ES-I3 (cell line): Measurements from ENCODE around the gene TIPIN.
A peak's percentile ranks its signal among the peaks of the same experiment; 100 is the strongest.
"Not testable (repeated sequence)": the region's sequence is repeated elsewhere in the genome, so short reads cannot be mapped to it uniquely, and the experiment has no call there.

Experiments
- H3K36me3 ChIP-seq: 2 replicates; pipeline ENCODE4 v1.6.1; 2013; ENCODE audit warnings: mild to moderate bottlenecking, low read length, control low read depth, moderate library complexity; ENCODE audit not compliant: insufficient read depth
- H3K4me1 ChIP-seq: 2 replicates; pipeline ENCODE4 v1.6.1; 2013; ENCODE audit warnings: mild to moderate bottlenecking, control low read depth, low read length; ENCODE audit not compliant: insufficient read depth
- H3K9ac ChIP-seq: 2 replicates; pipeline ENCODE4 v1.6.1; 2013; ENCODE audit warnings: low read depth, mild to moderate bottlenecking, low read length, moderate library complexity
- H3K9me3 ChIP-seq: 2 replicates; pipeline ENCODE4 v1.6.1; 2013; ENCODE audit warnings: mild to moderate bottlenecking, low read length, moderate library complexity; ENCODE audit not compliant: control insufficient read depth, insufficient read depth

TIPIN gene, protein sequence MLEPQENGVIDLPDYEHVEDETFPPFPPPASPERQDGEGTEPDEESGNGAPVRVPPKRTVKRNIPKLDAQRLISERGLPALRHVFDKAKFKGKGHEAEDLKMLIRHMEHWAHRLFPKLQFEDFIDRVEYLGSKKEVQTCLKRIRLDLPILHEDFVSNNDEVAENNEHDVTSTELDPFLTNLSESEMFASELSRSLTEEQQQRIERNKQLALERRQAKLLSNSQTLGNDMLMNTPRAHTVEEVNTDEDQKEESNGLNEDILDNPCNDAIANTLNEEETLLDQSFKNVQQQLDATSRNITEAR

DNA sequence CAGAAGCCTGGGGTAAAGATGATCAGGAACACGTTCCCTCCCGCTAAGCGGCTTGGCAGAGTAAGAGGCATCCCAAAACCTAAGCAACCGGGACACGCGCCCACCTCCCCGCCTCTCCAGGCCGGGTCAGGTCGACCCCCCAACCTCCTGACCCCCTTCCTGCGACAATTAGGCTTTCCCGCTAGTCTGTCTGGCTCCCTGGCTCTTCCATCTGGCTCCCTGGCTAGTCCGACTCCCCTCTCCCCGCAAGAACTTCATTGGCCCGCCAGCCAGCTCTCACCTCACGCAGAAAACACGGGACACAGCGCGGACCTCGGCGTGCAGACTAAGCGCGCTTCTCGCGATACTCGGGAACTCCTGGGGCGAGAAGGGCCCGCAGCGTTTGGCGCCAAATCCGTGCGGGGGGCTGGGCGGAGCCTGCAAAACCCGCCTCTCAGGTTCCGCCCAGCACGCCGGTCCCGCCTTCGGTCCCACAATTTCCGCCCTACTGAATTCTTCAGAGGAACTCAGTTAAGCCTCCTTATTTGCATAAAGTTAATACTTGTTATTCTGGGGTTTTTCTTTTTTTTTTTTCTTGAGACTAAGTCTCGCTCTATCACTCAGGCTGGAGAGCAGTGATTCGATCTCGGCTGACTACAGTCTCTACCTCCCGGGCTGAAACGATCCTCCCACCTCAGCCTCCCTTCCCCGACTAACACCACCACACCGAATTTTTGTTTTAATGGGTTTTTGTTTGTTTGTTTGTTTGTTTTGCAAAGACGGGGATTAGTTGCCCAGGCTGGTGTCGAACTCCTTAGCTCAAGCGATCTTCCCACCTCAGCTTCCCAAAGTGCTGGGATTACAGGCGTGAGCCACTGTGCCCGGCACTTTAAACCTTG is at the start of gene TIPIN:
TSS of gene TIPIN (minus strand) at position 327 of the 878 bp plus-strand sequence. CDS start 3,738 bp downstream, outside the sequence.
- peak within 1 kb of the TSS; percentile 86 for H3K9ac ChIP-seq
- H3K9me3 ChIP-seq = no peaks in the 10 kb centered on the region
- no peaks in the 10 kb centered on the region for H3K36me3 ChIP-seq
- no peaks in the 10 kb centered on the region for H3K4me1 ChIP-seq

DNA sequence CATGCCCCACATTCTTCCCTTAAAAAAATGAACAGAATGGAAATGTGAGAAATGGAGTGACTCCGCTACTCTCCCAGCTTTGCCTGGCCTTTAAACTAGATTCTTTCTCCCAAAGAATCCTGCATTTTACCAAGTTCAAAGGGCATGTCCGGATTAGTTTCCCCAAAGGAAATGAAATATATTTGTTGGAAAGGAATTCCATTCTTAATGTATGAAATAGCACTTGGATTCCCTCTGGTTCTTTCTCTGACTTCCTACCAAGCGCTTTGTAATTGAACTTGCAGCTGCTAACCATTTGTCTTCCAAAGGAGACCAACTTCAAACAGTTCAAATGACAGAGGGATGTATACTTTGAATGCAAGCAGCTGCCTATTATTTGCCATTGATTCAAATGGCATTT is 49.1 kb upstream of the TIPIN start:
- peaks cover 50% of the 10 kb centered on the region for H3K4me1 ChIP-seq
- no peaks in the 10 kb centered on the region for H3K36me3 ChIP-seq
- H3K9ac ChIP-seq = no peak overlapping the region
- no peaks in the 10 kb centered on the region for H3K9me3 ChIP-seq

DNA sequence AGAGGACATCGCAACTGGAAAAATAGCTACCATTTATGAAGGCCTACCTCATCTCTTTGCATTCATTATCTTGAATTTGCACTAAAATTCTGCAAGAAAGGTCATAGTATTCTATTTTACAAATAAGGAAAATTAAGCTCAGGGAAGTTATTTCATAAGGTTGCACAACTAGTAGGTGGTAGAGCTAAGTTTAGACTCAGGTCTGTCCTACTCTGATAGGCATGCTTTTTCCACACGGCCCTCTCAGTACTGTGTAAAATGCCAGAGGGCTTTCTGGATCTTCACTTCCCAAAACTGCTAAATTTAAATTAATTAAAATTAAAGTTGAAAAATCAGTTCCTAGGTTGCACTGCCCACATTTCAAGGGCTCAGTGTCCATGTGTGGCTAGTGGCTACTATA is 48.5 kb upstream of the TIPIN start:
- H3K9me3 ChIP-seq = no peaks in the 10 kb centered on the region
- peaks cover 44% of the 10 kb centered on the region for H3K4me1 ChIP-seq

DNA sequence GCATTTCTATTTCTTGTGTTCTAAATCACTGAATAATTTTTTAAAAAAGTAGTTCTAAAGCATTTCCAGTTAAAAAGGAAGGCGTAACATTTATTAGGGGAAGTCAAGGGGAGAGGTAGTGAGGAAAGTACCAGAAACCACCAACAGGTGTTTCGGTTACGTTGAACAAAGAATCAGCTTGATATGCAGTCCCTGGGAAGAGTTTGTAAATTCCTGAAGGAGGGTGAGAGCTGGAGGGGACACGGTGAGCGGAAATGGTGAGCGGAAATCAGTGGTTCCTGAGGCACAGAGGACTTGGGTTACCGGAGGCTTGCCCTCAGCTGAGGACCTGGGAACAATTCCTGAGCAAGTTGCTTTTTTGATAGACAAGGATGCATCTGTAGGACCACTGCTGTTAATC is 48.0 kb upstream of the TIPIN start:
- Histone ChIP-seq H3K4me1 (peaks cover 40% of the 10 kb centered on the region), H3K9ac (peak overlapping the region; percentile 17; the same call in 1 of the 2 replicates), H3K9me3 (no peaks in the 10 kb centered on the region), H3K36me3 (no peaks in the 10 kb centered on the region)

More for the DNA sequence above, 48.5 kb upstream of the TIPIN start:
- no peak overlapping the region for H3K9ac ChIP-seq
- no peaks in the 10 kb centered on the region for H3K36me3 ChIP-seq

DNA sequence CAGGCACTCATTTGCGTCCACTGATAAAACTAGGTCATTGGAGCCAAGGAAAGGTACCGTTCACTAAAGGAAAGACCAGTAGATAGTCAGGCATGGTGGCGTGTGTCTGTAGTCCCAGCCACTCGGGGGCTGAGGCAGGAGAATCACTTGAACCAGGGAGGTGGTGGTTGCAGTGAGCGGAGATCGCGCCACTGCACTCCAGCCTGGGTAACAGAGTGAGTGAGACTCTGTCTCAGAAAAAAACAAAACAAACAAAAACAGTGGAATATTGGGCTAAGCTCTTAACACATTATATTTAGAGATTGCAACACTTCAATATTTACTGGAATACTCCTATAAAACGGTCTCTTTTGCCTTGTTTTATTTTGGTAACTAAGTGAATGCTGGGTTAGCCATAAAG is 47.6 kb upstream of the TIPIN start:
- Histone ChIP-seq H3K4me1 (peaks cover 40% of the 10 kb centered on the region), H3K36me3 (no peaks in the 10 kb centered on the region), H3K9me3 (no peaks in the 10 kb centered on the region), H3K9ac (peak overlapping the region; percentile 17; the same call in 1 of the 2 replicates)

DNA sequence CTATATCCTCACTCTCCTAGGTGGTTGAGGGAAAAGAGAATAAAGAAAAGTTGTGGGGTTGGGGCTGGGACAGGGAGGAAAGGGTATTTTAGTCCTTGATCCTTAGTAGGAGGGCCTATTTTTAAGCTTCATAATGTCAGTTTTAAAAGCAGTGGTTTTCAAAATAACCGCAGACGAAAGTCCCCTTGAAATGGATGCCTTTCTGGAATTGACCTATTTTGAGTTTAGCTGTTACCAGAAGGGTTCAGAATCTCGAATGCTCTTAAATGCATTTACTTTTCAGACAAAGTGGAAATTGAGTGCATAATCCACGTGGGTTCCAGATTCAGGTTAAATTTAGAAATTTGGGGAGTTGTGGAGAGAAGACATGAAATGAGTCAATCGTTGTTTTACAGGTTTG is 46.8 kb upstream of the TIPIN start:
- Histone ChIP-seq H3K4me1 (peaks cover 40% of the 10 kb centered on the region), H3K36me3 (no peaks in the 10 kb centered on the region), H3K9ac (no peak overlapping the region; the same call in 1 of the 2 replicates), H3K9me3 (no peaks in the 10 kb centered on the region)

DNA sequence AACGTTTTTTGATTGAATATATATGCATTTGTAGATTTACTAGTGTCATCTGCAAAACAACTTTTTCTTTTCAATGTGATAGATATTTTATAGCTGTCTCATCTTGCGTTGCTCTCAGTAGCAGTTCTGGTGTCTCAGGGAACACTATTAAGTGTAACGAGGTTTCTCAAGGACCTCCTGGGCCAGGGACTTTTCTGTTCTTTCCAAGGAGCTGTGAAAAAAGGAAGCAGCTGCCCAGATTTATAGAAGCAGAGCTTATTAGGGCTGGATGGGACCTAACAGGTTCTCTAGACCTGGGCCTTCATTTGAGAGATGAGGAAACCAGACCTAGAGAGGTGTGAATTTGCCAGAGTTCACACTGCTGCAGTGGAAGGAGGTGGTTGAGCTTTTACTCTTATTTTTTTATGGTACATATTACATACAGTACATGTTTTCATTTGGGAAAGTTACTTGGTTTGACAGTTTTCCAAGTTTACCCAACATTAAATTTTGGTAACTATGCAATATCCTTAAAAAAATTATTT is 46.3 kb upstream of the TIPIN start:
- Histone ChIP-seq H3K9ac (no peak overlapping the region), H3K9me3 (no peaks in the 10 kb centered on the region), H3K36me3 (no peaks in the 10 kb centered on the region), H3K4me1 (peaks cover 40% of the 10 kb centered on the region)

DNA sequence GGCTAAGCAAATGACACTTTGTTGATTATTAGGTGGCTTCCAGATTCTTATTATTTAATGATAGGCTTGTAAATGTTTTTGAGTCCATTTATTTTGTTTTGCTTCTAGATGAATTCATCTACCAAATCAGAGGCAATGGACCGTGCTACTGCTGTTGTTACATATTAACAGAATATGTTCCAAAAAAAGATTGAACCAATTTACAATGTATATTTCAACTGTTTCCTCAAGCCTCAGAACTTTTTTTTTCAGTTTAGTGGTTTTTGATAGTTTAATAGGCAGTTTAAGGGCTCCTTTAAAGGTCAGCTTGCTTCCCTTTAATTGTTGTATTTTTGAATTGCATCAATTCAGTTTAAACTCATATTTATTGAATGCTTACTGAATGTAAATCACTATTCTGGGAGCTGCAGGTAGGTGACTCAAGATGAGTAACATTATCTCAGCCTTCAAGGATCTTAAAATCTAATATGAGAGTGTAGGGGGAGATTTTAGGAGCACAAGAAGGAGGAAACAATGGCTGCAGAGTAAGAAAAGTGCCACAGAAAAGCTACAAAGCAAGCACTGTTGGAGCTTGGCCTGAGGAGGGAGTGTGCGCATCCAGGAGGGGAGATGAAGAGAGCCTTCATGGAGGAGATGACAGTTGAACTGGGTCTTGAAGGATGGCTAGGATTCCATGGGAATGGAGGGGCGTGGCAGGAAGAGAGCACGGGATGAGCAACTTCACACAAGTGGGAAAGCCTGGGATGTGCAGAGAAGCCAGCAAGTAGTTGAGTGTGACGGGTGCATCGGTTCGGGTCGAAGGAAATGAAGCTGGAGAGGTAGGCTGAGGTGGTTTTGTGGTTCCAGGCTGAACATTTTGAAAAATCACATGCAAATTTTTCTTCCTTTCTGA is 44.9 kb upstream of the TIPIN start:
- Histone ChIP-seq H3K36me3 (no peaks in the 10 kb centered on the region), H3K9me3 (no peaks in the 10 kb centered on the region), H3K9ac (no peak overlapping the region), H3K4me1 (peaks cover 40% of the 10 kb centered on the region)

DNA sequence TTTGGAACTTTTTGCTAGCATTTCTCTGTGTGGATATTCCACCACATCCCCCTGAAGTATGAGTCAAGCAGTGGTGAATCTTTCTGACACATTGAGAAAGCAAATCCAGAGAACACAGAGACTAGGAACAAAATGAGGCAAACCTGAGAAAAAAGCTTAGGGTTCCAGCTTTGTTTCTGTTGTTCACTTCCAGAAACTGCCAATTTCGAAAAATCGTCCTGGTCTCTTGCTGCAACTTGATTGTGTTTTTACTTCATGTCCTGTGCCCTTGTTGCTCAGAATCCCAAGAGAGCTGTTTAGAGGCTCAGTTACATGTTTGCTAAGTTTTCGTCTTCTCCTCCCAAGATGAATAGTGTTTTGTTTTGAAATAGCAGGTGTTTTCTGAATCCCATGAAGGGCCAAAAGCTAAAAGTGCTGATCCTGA is 43.9 kb upstream of the TIPIN start:
- H3K9me3 ChIP-seq = no peaks in the 10 kb centered on the region
- no peak overlapping the region for H3K9ac ChIP-seq
- H3K4me1 ChIP-seq = peaks cover 32% of the 10 kb centered on the region
- H3K36me3 ChIP-seq = no peaks in the 10 kb centered on the region

DNA sequence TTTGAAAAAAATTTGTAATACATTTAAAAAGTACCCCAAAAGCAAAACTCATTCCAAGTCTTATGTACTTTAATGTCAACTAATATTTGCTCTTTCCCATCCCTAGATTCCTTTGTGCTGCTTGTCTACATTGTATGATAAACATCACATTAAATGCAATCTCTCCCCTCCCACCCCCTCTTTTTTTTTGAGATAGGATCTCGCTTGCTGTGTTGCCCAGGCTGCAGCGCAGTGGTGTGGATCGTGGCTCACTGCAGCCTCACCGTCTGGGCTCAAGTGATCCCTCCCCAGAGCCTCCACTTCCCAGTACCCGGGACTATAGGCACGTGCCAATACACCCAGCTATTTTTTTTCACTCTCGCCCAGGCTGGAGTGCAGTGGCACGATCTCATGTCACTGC is 42.8 kb upstream of the TIPIN start:
- Histone ChIP-seq H3K9me3 (no peaks in the 10 kb centered on the region), H3K4me1 (peaks cover 24% of the 10 kb centered on the region), H3K36me3 (no peaks in the 10 kb centered on the region), H3K9ac (no peak overlapping the region)

DNA sequence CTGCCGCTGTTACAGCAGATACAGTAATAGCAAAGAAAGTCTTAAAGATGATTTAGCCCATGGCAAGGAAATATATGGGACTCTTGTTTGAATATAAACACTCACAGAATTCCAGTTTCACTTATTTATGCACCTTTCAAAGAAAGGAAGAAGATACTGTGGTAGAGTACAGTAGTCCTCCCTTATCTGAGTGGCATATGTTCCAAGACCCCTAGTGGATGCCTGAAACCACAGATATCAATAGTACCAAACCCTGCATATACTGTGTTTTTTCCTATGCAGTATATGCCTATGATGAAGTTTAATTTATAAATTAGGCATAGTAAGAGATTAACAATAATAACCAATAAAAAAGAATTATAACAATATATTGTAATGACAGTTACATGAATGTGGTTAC is 38.4 kb upstream of the TIPIN start:
- Histone ChIP-seq H3K36me3 (no peaks in the 10 kb centered on the region), H3K4me1 (peaks cover 11% of the 10 kb centered on the region), H3K9me3 (no peaks in the 10 kb centered on the region), H3K9ac (no peak overlapping the region)

DNA sequence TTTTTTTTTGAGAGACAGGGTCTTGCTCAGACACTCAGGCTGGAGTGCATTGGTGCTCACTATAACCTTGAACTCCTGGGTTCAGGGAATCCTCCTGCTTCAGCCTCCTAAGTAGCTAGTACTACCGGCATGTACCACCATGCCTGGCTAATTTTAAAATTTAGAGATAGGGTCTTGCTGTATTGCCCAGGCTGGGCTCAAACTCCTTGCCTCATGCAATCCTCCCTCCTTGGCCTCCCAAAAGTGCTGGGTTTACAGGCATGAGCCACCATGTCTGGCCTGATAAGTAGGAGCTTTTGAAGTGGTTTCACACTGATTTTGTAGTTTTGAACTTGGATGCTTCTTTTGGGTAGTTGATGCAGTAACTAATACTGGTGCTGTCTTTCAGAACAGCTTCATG is 38.0 kb upstream of the TIPIN start:
- no peaks in the 10 kb centered on the region for H3K36me3 ChIP-seq
- H3K9me3 ChIP-seq = no peaks in the 10 kb centered on the region
- no peak overlapping the region for H3K9ac ChIP-seq
- peaks cover 13% of the 10 kb centered on the region for H3K4me1 ChIP-seq

DNA sequence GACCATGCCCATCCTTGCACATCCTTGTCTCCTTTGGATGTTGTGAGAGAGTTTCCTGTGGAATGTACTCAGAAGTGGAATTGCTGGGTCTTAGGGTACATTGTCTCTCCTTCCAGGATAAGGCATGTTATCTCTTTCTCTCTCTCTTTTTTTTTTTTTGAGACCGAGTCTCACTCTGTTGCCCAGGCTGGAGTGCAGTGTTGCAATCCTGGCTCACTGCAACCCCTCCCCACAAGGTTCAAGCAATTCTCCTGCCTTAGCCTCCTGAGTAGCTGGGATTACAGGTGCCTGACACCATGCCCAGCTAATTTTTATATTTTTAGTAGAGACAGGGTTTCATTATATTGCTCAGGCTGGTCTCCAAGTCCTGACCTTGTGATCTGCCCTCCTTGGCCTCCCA is 36.6 kb upstream of the TIPIN start:
- H3K9ac ChIP-seq, H3K36me3 ChIP-seq, H3K9me3 ChIP-seq: not testable (repeated sequence)
- peaks cover 13% of the 10 kb centered on the region for H3K4me1 ChIP-seq

DNA sequence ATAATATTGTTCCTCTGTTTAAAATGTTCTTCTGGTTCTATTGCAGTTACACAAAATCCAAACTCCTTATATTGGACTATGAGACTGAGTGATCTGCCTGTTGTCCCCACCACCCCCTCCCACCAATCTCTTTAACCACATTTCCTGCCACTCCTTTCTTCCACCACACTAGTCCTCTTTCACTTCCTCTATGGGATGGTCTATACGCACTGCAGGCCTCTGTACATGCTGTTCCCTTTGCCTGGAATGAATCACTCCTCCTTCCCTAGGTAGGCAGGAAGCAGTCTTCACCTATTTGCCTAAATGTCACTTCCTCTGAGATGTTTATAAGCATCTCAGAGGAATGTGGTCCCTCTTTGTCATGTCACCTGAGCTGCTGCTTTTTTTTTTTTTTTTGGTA is 34.2 kb upstream of the TIPIN start:
- Histone ChIP-seq H3K9ac (no peak overlapping the region), H3K4me1 (peaks cover 13% of the 10 kb centered on the region), H3K9me3 (no peaks in the 10 kb centered on the region), H3K36me3 (no peaks in the 10 kb centered on the region)
